NCI-H82 treated with DMSO at 0.1 percent for 48 hours (cell line): ENCODE results near the gene GOLPH3.
"Not testable (repeated sequence)": the region's sequence is repeated elsewhere in the genome, so short reads cannot be mapped to it uniquely, and the experiment has no call there.

Experiments
- DNase-seq: peaks from one replicate; lab custom pipeline; 2025; ENCODE audit not compliant: unreplicated experiment; lab: John Stamatoyannopoulos, UW

Gene GOLPH3

DNA sequence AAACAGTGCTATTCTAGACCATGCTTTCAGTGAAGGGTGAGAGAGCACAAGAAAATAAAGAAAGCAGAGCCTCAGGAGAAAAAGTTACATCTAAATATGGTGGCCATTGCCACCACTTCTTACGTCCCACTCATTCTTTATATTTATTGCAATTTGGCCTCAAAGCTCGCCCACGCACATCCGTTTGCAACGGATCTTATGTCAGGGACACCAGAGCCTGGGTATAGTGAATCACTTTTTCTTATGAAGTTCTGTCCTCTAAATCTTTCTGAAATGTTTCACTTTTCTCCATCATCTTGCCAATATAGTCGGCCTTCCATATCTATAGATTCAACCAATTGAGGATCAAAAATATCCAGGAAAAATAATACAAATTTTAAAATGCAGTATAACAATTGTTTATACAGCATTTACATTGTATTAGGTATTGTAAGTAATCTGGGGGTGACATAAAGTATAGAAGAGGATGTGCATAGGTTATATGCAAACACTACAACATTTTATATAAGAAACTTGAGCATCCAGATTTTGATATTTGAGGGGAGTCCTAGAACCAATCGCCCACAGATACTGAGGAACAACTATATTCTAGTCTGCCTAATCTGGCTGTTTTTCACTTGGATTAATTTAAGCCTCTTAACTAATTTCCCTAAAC is 35.2 kb downstream of the GOLPH3 start:
- no peak for DNase-seq

DNA sequence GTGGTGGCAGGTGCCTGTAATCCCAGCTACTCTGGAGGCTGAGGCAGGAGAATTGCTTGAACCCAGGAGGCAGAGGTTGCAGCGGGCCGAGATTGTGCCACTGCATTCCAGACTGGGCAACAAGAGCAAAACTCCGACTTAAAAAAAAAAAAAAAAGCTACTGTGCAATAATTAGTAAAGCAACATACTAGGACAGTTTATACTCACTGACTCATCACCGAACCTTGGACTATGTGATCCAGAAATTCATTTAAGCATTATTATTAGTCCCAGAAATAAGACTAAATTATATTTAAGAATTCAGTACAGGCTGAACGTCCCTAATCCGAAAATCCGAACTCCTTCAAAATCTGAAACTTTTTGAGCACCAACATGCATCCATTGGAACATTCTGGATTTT is 37.8 kb downstream of the GOLPH3 start:
- DNase-seq: no peak

DNA sequence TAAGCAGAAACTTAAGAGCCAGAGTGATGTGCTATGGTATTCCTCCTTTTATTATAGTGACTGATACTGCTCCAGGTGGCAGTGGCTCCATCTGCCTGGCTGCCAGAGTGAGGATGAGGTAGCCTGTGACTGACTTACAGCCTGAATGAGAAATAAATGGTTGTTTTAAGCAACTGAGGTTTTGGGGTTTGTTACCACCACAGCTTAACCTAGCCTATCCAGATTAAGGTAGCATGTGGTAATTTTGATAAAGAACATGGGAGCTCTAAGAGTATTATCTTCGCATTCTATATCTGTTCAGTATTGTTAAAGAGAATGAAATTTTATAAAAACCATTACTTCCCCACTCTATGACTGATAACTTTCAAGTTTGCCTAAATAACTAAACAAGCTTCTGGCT is 39.0 kb downstream of the GOLPH3 start:
- no peak for DNase-seq

DNA sequence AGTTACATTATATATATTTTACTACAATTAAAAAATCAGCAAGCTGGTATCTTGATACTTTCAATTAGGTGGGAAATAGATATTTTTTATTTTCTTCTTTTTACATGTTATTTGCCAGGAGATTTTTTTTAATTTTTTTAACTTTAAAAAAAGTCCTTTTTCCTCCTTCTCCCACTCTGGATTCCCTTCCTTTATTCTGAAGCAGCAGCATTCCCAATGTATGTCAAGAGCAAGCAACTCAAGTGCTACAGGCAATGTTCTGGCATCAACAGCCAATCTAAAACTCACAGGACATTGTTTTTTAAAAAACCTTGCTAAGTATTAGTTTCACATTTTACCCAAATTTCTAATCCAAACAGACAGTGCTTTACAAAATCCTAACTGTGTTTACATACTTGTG is 41.4 kb downstream of the GOLPH3 start:
- DNase-seq: no peak

DNA sequence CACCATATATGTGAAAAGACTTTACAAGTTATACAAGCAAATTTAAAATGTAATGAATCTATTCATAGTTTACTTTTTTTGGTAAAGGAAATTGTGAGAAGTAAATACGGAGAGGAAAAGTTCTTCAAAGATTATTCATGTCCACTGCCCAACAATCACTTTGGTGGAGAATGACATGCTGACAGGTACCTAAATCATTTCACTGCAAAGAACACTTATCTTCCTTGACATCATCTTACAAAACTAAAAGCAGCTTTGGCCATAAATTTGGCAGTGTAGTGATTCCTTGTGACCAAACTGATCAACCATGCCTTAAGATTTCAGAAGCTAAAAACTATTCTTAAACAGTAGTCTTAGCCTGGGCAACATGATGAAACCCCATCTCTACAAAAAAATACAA is 42.5 kb downstream of the GOLPH3 start:
- no peak for DNase-seq

DNA sequence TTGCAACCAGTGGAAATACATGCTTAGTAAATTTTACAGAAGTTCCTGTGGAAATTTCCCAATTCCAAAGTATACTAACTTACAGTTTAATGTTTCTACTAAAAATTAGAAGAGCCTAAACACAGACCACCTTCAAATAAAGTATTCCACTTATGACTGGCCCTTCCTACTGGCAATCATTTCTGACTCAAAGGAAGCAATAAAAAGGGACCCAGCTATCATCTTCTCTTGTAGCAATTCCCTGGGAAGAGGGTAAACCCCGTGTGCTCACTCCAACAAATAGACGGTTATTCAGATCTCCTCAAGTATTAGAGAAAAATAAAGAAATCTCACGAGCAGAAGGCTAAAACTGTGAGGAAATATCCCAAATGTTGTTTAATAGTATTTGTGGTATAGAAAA is 43.3 kb downstream of the GOLPH3 start:
- DNase-seq: no peak

DNA sequence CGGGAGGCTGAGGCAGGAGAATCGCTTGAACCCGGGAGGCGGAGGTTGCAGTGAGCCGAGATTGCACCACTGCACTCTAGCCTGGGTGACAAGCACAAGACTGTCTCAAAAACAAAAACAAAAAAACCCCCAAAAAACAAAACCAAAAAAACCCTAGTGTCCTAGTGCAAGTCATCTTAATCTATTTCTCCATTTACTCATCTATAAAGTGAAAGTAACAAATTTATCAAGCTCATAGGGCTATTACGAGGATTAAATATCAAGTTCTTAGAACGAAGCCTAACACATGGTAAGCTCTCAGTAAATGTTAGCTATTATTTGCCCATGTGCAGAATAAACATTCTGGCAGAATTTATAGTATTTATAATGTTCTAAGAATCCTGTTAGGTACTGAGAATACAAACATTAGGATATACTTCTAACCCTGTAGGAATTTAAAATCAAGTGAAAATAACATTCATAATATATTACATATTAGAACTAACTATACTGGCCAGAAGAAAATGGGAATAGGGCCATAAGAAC is 45.0 kb downstream of the GOLPH3 start:
- no peak for DNase-seq

DNA sequence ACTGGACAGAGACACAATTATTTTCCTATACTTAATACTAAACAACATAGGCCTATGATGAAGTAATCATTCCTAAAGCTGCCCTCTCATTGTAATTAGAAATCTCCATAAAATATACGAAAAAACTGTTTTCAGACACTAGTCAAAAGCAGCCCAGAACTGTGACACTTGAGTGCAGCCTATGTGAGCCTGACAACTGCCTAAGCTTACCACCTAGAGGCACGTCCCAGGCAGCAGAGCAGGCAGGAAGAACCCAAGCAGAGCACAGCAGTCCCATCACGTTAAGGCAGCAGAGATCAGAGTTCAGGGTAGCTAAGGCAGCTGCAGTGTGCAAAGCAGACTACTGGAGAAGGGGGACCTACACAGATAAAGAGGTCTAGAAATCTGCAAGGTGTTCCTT is 46.4 kb downstream of the GOLPH3 start:
- DNase-seq: no peak

DNA sequence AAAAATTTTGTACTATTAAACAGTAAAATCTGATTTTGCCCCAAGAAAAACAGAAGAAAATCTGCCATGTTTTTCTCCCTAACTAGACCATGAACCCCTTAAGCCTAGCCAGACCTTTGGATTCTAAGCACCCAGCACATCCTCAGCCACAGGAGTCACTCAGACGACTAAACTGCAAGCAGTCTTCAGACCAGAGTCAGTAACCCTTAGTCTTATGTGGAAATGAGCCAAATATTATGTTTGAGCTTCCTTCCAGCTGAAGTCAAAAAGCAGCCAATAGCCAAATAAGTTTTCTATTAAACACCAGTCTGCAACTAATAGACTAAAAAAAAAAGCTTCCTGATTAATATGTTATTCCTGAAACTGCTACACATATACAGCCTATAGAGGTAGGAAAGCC is 47.4 kb downstream of the GOLPH3 start:
- DNase-seq: no peak

DNA sequence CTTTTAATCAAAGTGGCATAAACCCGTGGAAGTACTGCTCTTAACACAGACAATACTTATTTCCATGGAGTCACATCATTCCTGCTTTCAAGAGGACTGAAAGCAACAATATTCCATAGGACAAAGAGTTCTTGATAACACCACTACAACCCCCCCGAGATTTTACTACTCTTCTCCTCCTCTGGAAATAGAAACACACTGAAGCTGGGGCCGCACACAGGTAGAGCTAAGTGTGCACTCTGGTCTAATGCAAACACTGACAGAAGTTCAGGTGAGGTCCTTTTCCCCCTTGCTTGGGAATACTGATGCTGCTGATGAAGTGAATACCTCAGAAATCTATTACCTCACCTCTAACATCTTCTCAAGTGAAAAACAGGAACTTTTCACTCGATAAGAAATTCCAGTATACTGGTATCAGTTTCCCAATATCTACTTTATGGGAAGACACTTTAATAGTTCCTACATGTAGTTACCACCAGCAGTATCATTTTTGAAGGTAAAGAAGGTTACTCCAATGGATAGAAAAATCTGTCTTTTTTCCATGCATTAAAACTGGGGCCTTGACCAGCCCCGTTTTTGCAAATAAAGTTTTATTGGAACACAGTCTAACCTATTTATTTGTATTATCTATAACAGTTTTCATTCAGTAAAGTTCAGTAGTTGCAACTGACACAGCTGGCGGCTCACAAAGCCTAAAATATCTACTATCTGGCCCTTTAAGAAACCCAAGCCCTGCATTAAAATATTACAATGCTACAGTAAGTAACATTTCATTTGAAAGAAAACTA is 50.0 kb downstream of the GOLPH3 start:
- no peak for DNase-seq

DNA sequence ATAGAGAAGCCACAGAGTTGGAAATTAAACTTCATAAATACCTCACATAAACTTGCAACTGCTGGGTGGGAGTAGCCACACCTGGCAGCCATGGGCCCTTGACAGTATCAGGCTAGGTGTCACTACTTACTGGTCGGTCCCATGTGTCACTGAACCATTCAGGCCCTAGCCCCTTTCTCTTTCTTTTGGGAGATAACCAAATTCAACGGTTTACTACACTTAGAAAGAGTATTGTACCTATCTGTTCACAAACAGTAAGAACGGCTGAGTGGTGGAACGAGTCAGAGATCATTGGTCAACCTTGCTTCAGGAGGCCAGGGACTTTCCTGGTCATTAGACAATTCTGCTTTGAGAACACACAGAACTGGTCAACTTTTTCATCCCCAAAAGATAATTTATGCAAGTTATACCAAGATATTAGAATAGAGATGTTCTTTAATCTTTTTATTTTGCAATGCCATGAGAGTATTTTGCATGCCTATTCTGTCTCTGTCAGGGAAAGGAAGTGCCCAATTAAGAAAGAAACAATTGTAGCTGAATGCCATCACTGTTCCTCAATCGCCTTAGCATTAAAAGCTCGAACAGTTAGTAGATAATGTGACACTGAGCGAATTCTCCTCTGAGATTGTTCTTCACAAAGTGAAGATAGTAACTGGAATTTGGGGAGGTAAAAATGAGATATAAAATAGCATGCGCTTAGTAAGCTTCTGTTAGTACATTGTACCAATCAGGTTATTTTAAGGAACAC is 50.9 kb downstream of the GOLPH3 start:
- DNase-seq: no peak

DNA sequence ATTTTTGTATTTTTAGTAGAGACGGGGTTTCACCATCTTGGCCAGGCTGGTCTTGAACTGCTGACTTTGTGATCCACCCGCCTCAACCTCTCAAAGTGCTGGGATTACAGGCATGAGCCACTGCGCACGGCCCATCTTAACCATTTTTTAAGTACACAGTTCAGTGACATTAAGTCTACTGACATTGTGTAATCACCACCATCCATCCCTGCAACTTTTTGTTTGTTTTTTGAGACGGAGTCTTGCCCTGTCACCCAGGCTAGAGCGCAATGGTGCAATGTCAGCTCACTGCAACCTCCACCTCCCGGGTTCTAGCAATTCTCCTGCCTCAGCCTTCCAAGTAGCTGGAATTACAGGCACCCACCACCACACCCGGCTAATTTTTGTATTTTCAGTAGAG is 55.2 kb downstream of the GOLPH3 start:
- DNase-seq: not testable (repeated sequence)

DNA sequence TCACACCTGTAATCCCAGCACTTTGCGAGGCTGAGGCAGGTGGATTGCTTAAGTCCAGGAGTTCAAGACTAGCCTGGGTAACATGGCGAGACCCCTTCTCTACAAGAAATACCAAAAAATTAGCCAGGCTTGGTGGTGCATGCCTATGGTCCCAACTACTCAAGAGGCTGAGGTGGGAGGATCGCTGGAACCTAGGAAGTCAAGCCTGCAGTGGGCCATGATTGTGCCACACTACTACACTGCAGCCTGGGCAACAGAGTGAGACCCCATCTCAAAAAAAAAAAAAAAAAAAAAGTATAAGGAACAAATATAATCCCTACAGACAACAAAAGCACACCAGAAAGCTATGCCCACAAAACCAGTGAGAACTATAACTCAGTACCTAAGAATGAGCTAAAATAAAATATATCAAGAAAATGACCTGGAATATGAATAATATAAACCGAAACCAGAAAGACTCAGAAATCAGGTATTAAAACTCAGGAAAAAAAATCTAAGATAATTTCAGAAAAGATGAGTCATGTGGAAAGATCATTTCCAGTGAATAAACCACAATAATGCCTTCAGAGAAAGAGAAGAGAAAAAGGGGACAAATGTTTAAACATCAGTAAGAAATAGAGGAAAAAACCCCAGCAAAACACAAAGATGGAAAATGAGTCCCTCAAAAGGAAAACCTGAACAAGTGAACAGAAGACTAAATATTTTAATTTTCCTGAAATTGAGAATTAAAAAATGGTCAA is 57.4 kb downstream of the GOLPH3 start:
- no peak for DNase-seq

DNA sequence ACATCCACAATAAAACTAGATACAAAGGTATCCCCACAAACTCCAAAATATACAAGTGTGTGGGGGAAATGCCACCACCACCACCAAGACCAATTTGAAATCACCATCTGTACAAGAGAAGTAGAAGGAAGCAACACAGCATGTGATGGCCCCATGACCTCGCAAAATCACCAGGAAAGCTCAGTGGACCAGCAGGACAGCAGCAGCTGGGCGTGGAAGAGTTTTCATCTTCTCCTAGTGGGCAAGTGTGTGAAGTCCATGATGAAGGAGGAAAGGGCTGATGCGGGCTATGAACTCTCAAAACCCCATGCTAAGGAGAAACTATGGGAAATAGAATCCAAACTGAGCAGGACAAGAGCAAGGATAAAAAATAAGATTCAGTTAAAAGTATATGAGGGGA is 58.1 kb downstream of the GOLPH3 start:
- no peak for DNase-seq

DNA sequence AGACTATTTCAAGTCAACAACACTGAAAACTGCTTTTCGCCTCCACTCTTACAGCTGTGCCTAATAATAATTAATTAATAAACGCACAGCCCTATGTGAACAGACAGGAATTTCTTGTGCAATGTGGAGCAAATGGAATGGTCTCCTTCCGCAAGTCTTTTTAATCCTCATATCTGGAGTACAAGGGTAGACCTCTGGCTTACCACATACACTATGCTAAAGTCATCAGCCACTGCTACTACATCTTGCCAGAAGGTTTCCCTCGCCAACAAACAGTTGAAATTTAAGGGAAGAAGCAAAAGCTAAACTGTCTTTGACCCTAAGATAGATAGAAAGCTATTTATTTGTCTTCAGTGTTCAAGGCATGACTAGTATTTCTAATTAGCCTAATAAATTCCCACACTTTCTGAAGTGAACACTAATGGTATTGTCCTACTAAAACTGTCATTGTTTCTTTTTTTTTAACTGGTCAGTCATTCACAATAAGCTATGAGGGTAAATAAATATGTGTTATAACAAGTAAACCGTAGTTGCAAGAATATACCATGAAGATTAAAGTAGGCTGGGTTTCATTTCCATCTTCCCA is 63.9 kb downstream of the GOLPH3 start:
- DNase-seq: no peak

DNA sequence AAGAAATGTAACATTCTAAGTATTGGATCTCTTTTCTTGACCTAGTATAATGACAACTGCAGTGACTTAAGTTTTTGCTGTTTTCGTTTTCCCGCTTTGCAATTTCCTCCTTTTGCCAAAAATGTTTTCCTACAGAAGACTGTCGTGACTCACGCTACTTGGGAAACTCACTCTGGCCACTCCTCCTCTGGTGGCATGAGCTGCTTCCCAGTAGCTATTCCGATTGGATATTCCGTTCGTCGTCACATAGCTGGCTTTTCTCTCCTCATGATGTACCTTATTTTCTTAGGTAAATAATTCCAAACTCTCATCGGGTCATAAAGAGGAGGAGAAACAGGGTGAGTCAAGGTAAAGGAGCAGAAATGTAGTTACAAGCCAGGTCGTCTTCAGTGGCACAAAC is 64.9 kb downstream of the GOLPH3 start:
- no peak for DNase-seq

DNA sequence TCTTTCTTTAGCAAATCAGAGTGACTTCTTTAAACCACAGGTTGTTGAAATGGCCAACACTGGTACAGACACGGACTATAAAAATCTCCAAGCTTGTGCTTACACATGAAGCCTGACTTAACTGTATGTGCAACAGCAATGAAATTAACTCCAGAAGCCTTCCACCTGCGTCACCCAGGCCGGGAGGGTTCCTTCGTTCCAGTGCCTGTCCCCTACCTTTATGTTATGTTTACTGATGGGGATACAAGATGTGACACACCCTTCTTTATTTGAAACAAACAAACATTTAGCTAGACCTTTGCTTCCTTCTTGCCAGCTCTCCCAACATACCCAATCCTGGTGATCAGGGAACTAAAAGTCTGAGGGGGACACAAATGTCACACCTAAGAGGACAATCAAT is 66.0 kb downstream of the GOLPH3 start:
- DNase-seq: no peak

DNA sequence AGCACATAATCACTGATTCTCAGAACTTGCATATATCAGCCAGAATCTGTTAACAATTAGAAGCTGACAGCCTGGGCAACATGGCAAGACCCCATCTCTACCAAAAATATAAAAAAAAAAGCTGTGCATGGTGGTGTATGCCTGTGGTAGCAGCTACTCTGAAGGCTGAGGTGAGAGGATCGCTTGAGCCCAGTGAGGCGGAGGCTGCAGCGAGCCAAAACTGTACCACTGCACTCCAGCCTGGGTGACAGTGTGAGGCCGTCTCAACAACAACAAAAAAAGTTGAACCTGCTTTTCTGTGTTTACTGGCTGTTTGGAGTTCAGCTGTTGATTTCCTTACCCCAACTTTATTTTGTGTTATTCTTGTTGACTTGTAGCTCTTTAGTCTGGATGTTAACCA is 66.8 kb downstream of the GOLPH3 start:
- DNase-seq: no peak

DNA sequence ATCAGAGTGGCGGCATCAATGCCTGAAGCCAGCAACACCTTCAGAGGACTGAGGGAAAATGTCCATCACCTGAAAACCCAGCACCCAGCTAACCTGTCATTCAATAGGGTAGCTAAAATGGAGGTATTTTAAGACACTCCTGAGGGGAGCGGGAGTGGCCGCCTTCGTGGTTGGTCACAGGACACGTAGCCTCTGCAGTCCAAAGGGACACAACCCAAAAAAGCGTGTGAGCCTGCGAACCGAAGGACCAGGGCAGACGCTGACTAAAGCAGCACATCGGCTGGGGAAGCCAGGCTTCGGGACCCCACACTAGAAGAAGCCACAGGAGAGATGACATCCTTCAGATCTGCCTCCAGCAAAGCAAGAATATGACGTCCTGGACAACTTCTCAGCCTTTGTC is 70.6 kb downstream of the GOLPH3 start:
- DNase-seq: no peak

DNA sequence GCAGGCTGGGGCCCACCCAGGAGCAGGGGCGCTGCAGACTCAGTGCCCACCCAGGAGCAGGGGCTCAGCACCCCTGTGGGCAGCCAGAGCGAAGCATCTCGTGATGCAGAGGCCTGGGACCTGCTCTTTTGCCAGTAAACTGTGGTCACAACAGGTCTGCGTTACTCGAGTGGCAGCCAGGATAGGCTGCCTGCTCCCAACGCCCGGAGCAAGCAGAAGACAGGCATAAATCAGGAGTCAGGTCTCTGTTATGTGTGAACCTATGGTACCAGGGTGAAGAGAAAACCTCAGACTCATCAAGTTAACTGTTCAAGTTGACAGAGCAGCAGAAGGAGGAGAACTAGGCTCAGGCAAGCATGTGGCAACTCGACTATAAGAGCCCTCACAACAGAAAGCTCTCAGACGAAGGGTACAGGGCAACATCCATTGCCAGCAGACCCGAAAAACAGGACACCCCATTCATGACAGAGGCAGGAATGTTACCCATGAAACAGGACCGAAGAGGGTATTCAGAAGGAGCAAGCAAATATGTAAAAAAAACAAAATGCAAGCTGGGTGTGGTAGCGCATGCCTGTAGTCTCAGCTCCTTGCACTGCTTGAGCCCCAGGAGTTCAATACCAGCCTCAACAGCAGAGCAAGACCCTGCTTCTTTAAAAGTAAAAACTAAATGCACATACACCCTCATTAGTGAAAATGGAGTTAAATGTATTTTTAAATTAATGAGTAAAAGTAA is 71.7 kb downstream of the GOLPH3 start:
- no peak for DNase-seq
